ENCODE data around the gene USP25. TPM values are rescaled to one million over a fixed set of nuclear protein-coding genes. Genes with fewer than 3 reads are reported as not detected.

The USP25 gene
- total RNA-seq, 1 experiment from 2014 or later, result 42.0 TPM

DNA sequence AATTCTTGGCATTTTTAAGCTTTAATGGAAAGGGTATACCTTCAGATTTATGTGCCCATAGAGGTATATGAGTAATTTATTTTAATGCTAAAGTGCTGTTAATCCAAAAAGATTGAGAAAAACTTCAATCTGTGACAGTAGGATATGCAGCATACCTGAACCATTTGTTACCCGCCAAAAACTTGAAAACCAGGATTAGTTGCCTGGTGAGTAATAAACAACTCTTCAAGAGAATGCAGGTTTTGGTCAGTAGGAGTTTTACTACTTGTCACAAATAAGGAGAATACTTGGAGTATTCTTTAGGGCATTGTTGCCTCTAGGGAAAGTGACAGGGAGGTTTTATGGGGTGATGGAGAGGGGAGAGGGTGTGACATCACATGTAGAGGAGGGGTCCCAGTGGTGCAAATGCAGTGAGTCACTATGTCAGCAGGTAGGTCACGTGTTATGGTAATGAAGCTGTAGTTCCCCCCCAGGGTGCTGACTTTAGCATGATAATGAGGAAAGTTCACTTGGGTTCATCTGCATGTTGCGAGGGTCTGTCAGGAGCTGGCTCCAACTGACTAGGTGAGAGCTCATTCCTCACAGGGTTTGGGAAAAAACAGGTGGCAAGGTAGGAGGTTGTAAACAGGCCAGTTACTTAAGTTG lies 23.1 kb downstream of the USP25 start:
- Mint-ChIP-seq H3K9me3 (peaks cover 13% of the 10 kb centered on the region), H3K27me3 (ENCODE audit: low read depth) (no peaks in the 10 kb centered on the region), H3K27ac (peak overlapping the region; percentile 99), H3K4me3 (peak overlapping the region; percentile 51), H3K4me1 (peaks cover 76% of the 10 kb centered on the region), H3K36me3 (peaks cover 12% of the 10 kb centered on the region)
- ChIA-PET CTCF (interaction anchor here (0.7 to 1.1 kb wide), 4 partner anchors 8 to 24 kb away, joined by 3 read pairs; no protein-coding TSS in a partner anchor), POLR2A (interaction anchor here (1.0 to 1.3 kb wide), 4 partner anchors 10 to 30 kb away, joined by 3 to 6 read pairs (median 3); partner anchors contain the start of gene USP25)
- peak; percentile 85 for DNase-seq (ENCODE audit: low spot score)
- ATAC-seq, result peak; percentile 96
- TF ChIP-seq OVOL2 (CRISPR knock-in tag; IDR thresholded peaks at IDR 0.05; ENCODE audit: borderline replicate concordance) (no peak), SMAD4 (CRISPR knock-in tag; IDR thresholded peaks at IDR 0.05) (no peak), HMGA2 (CRISPR knock-in tag; IDR thresholded peaks at IDR 0.05) (no peak), PRRX2 (CRISPR knock-in tag; IDR thresholded peaks at IDR 0.05) (no peak), NFE2L1 (CRISPR knock-in tag; IDR thresholded peaks at IDR 0.05) (peak; percentile 48; the same call in 1 of the 2 replicates), CREB1 (CRISPR knock-in tag; IDR thresholded peaks at IDR 0.05) (no peak), ZNF317 (CRISPR knock-in tag; IDR thresholded peaks at IDR 0.05; ENCODE audit: borderline replicate concordance, low read depth) (no peak), NFATC4 (CRISPR knock-in tag; IDR thresholded peaks at IDR 0.05) (no peak), ESRRA (CRISPR knock-in tag; IDR thresholded peaks at IDR 0.05; ENCODE audit: borderline replicate concordance) (no peak), ELF4 (CRISPR knock-in tag; IDR thresholded peaks at IDR 0.05; ENCODE audit: low read depth) (no peak), ZNF232 (CRISPR knock-in tag; IDR thresholded peaks at IDR 0.05) (0 out of 2 replicates have a peak, but pooled peaks have one; percentile 37), ZNF423 (CRISPR knock-in tag; IDR thresholded peaks at IDR 0.05) (no peak), TP53 (CRISPR knock-in tag; IDR thresholded peaks at IDR 0.05) (no peak)
- TF ChIP-seq, protein P1, sequence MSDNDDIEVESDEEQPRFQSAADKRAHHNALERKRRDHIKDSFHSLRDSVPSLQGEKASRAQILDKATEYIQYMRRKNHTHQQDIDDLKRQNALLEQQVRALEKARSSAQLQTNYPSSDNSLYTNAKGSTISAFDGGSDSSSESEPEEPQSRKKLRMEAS (CRISPR knock-in tag; IDR thresholded peaks at IDR 0.05), result no peak
- TF ChIP-seq, protein P2, sequence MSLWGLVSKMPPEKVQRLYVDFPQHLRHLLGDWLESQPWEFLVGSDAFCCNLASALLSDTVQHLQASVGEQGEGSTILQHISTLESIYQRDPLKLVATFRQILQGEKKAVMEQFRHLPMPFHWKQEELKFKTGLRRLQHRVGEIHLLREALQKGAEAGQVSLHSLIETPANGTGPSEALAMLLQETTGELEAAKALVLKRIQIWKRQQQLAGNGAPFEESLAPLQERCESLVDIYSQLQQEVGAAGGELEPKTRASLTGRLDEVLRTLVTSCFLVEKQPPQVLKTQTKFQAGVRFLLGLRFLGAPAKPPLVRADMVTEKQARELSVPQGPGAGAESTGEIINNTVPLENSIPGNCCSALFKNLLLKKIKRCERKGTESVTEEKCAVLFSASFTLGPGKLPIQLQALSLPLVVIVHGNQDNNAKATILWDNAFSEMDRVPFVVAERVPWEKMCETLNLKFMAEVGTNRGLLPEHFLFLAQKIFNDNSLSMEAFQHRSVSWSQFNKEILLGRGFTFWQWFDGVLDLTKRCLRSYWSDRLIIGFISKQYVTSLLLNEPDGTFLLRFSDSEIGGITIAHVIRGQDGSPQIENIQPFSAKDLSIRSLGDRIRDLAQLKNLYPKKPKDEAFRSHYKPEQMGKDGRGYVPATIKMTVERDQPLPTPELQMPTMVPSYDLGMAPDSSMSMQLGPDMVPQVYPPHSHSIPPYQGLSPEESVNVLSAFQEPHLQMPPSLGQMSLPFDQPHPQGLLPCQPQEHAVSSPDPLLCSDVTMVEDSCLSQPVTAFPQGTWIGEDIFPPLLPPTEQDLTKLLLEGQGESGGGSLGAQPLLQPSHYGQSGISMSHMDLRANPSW (CRISPR knock-in tag; conservative IDR thresholded peaks at IDR 0.05; ENCODE audit: low read depth), result no peak
- TF ChIP-seq, protein P3, sequence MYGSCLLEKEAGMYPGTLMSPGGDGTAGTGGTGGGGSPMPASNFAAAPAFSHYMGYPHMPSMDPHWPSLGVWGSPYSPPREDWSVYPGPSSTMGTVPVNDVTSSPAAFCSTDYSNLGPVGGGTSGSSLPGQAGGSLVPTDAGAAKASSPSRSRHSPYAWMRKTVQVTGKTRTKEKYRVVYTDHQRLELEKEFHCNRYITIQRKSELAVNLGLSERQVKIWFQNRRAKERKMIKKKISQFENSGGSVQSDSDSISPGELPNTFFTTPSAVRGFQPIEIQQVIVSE (CRISPR knock-in tag; IDR thresholded peaks at IDR 0.05; ENCODE audit: borderline replicate concordance), result no peak
- TF ChIP-seq, protein P4, sequence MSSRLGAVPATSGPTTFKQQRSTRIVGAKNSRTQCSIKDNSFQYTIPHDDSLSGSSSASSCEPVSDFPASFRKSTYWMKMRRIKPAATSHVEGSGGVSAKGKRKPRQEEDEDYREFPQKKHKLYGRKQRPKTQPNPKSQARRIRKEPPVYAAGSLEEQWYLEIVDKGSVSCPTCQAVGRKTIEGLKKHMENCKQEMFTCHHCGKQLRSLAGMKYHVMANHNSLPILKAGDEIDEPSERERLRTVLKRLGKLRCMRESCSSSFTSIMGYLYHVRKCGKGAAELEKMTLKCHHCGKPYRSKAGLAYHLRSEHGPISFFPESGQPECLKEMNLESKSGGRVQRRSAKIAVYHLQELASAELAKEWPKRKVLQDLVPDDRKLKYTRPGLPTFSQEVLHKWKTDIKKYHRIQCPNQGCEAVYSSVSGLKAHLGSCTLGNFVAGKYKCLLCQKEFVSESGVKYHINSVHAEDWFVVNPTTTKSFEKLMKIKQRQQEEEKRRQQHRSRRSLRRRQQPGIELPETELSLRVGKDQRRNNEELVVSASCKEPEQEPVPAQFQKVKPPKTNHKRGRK (CRISPR knock-in tag; IDR thresholded peaks at IDR 0.05; ENCODE audit: borderline replicate concordance), result no peak
- TF ChIP-seq, protein P5, sequence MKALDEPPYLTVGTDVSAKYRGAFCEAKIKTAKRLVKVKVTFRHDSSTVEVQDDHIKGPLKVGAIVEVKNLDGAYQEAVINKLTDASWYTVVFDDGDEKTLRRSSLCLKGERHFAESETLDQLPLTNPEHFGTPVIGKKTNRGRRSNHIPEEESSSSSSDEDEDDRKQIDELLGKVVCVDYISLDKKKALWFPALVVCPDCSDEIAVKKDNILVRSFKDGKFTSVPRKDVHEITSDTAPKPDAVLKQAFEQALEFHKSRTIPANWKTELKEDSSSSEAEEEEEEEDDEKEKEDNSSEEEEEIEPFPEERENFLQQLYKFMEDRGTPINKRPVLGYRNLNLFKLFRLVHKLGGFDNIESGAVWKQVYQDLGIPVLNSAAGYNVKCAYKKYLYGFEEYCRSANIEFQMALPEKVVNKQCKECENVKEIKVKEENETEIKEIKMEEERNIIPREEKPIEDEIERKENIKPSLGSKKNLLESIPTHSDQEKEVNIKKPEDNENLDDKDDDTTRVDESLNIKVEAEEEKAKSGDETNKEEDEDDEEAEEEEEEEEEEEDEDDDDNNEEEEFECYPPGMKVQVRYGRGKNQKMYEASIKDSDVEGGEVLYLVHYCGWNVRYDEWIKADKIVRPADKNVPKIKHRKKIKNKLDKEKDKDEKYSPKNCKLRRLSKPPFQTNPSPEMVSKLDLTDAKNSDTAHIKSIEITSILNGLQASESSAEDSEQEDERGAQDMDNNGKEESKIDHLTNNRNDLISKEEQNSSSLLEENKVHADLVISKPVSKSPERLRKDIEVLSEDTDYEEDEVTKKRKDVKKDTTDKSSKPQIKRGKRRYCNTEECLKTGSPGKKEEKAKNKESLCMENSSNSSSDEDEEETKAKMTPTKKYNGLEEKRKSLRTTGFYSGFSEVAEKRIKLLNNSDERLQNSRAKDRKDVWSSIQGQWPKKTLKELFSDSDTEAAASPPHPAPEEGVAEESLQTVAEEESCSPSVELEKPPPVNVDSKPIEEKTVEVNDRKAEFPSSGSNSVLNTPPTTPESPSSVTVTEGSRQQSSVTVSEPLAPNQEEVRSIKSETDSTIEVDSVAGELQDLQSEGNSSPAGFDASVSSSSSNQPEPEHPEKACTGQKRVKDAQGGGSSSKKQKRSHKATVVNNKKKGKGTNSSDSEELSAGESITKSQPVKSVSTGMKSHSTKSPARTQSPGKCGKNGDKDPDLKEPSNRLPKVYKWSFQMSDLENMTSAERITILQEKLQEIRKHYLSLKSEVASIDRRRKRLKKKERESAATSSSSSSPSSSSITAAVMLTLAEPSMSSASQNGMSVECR (CRISPR knock-in tag; IDR thresholded peaks at IDR 0.05; ENCODE audit: borderline replicate concordance), result no peak
- TF ChIP-seq, protein P6, sequence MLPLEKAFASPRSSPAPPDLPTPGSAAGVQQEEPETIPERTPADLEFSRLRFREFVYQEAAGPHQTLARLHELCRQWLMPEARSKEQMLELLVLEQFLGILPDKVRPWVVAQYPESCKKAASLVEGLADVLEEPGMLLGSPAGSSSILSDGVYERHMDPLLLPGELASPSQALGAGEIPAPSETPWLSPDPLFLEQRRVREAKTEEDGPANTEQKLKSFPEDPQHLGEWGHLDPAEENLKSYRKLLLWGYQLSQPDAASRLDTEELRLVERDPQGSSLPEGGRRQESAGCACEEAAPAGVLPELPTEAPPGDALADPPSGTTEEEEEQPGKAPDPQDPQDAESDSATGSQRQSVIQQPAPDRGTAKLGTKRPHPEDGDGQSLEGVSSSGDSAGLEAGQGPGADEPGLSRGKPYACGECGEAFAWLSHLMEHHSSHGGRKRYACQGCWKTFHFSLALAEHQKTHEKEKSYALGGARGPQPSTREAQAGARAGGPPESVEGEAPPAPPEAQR (CRISPR knock-in tag; IDR thresholded peaks at IDR 0.05), result no peak
- TF ChIP-seq, protein P7, sequence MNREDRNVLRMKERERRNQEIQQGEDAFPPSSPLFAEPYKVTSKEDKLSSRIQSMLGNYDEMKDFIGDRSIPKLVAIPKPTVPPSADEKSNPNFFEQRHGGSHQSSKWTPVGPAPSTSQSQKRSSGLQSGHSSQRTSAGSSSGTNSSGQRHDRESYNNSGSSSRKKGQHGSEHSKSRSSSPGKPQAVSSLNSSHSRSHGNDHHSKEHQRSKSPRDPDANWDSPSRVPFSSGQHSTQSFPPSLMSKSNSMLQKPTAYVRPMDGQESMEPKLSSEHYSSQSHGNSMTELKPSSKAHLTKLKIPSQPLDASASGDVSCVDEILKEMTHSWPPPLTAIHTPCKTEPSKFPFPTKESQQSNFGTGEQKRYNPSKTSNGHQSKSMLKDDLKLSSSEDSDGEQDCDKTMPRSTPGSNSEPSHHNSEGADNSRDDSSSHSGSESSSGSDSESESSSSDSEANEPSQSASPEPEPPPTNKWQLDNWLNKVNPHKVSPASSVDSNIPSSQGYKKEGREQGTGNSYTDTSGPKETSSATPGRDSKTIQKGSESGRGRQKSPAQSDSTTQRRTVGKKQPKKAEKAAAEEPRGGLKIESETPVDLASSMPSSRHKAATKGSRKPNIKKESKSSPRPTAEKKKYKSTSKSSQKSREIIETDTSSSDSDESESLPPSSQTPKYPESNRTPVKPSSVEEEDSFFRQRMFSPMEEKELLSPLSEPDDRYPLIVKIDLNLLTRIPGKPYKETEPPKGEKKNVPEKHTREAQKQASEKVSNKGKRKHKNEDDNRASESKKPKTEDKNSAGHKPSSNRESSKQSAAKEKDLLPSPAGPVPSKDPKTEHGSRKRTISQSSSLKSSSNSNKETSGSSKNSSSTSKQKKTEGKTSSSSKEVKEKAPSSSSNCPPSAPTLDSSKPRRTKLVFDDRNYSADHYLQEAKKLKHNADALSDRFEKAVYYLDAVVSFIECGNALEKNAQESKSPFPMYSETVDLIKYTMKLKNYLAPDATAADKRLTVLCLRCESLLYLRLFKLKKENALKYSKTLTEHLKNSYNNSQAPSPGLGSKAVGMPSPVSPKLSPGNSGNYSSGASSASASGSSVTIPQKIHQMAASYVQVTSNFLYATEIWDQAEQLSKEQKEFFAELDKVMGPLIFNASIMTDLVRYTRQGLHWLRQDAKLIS (CRISPR knock-in tag; IDR thresholded peaks at IDR 0.05; ENCODE audit: borderline replicate concordance), result no peak
- TF ChIP-seq, protein P8, sequence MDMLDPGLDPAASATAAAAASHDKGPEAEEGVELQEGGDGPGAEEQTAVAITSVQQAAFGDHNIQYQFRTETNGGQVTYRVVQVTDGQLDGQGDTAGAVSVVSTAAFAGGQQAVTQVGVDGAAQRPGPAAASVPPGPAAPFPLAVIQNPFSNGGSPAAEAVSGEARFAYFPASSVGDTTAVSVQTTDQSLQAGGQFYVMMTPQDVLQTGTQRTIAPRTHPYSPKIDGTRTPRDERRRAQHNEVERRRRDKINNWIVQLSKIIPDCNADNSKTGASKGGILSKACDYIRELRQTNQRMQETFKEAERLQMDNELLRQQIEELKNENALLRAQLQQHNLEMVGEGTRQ (CRISPR knock-in tag; IDR thresholded peaks at IDR 0.05), result peak; percentile 92
